BJ (cell line): Measurements from ENCODE around the gene ATP12A. TPM values are rescaled to one million over a fixed set of nuclear protein-coding genes. Genes with fewer than 3 reads are reported as not detected.

Experiments
- CTCF ChIA-PET: fragments of 350-600 bp; formaldehyde crosslinking; extraction: SDS; loops from one replicate; lab custom pipeline; 2021; ENCODE audit warnings: antibody characterized with exemption, inconsistent platforms; lab: Yijun Ruan, JAX
- POLR2A ChIA-PET: fragments of 300-600 bp; sonication (Branson Sonifier 250); formaldehyde crosslinking; extraction: SDS; loops from one replicate; lab custom pipeline; 2021; ENCODE audit warnings: antibody characterized with exemption; lab: Charles Lee
- DNase-seq: peaks from one replicate; pipeline ENCODE4 v3.0.0-alpha.2; 2011; ENCODE audit warnings: low read depth
- H3K27me3 ChIP-seq: 2 replicates; pipeline ENCODE4 v1.6.0; 2011; ENCODE audit warnings: low read length; ENCODE audit not compliant: control insufficient read depth, insufficient read depth
- H3K36me3 ChIP-seq: 2 replicates; pipeline ENCODE4 v1.5.1; 2011; ENCODE audit warnings: low read length; ENCODE audit not compliant: control insufficient read depth, insufficient read depth
- H3K4me3 ChIP-seq: 2 replicates; pipeline ENCODE4 v1.5.1; 2011; ENCODE audit warnings: low read depth, mild to moderate bottlenecking, control low read depth, low read length
- CTCF ChIP-seq: IDR thresholded peaks from 2 replicates; pipeline ENCODE4 v1.5.1; 2011; ENCODE audit warnings: low read depth, mild to moderate bottlenecking, control low read depth, inconsistent platforms, low read length, moderate library complexity; ENCODE audit not compliant: insufficient read depth
- polyA plus RNA-seq: library from polyadenylated mRNA; depleted of rRNA; stranded (reverse); fragments of >200 nt; gene quantifications from 2 replicates; pipeline ENCODE4 v1.2.3, GENCODE V29; 2011

Gene ATP12A
- polyA plus RNA-seq, 1 experiment, result not detected

GRCh38 chr13:24668955-24669582 lies 11.1 kb upstream of the ATP12A start:
- ChIA-PET POLR2A (no interaction called here), CTCF (interaction anchor here (0.8 kb wide), 1 partner anchor 39 kb away, joined by 5 read pairs; no protein-coding TSS in a partner anchor)
- DNase-seq, result no peak

GRCh38 chr13:24670174-24670573 lies 10.0 kb upstream of the ATP12A start:
- Histone ChIP-seq H3K27me3 (peaks cover 1% of the 10 kb centered on the region), H3K36me3 (no peaks in the 10 kb centered on the region), H3K4me3 (no peak overlapping the region)
- ChIA-PET POLR2A (no interaction called here), CTCF (interaction anchor here (0.6 to 1.2 kb wide), 6 partner anchors 8 to 112 kb away, joined by 3 to 4 read pairs (median 3); no protein-coding TSS in a partner anchor)
- no peak for TF ChIP-seq CTCF
- no peak for DNase-seq

More at GRCh38 chr13:24668955-24669582, 11.1 kb upstream of the ATP12A start:
- peaks cover 1% of the 10 kb centered on the region for H3K27me3 ChIP-seq
- H3K4me3 ChIP-seq, result no peak overlapping the region
- H3K36me3 ChIP-seq, result no peaks in the 10 kb centered on the region
- TF ChIP-seq CTCF, result no peak

GRCh38 chr13:24670961-24671381 lies 9.2 kb upstream of the ATP12A start:
- peak overlapping the region; percentile 20 for H3K4me3 ChIP-seq
- DNase-seq, result no peak
- ChIA-PET POLR2A (no interaction called here), CTCF (interaction anchor here (1.2 to 2.4 kb wide), 3 partner anchors 9 to 92 kb away, joined by 3 to 12 read pairs (median 6); no protein-coding TSS in a partner anchor)
- 0 out of 2 replicates have a peak, but pooled peaks have one; percentile 27 for TF ChIP-seq CTCF
- no peaks in the 10 kb centered on the region for H3K36me3 ChIP-seq
- peaks cover 1% of the 10 kb centered on the region for H3K27me3 ChIP-seq

GRCh38 chr13:24671386-24672113 lies 8.7 kb upstream of the ATP12A start:
- ChIA-PET CTCF (interaction anchor here (0.6 to 2.8 kb wide), 18 partner anchors 10 to 746 kb away, joined by 3 to 13 read pairs (median 4); no protein-coding TSS in a partner anchor), POLR2A (no interaction called here)
- TF ChIP-seq CTCF, result peak; percentile 83

More at GRCh38 chr13:24671386-24672113, 8.7 kb upstream of the ATP12A start:
- H3K27me3 ChIP-seq, result peaks cover 1% of the 10 kb centered on the region
- no peaks in the 10 kb centered on the region for H3K36me3 ChIP-seq
- DNase-seq, result peak; percentile 85
- peak overlapping the region; percentile 21 for H3K4me3 ChIP-seq
